ENCODE results near the gene ZCRB1.

Gene ZCRB1

DNA sequence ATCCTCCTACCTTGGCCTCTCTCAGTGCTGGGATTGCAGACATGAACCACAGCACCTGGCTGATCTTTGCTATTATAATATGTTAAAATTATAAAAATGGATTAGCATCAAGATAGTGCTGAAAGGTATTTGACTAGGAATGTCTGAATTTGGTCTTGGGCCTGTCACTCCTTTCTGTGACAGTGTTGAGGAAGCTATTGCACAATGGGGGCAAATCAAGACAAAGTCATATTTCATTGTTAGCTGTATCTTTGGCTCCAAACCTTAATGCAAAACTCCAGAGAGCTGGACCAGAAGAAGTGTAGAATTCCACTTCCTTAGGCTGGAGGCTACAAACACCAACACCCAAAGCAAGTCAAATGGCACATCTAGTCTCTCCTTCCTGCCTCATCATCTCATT lies 42.2 kb downstream of the ZCRB1 start:
- no peak for DNase-seq (ENCODE audit: extremely low read depth in 1 of 2, low read depth in 1 of 2)

DNA sequence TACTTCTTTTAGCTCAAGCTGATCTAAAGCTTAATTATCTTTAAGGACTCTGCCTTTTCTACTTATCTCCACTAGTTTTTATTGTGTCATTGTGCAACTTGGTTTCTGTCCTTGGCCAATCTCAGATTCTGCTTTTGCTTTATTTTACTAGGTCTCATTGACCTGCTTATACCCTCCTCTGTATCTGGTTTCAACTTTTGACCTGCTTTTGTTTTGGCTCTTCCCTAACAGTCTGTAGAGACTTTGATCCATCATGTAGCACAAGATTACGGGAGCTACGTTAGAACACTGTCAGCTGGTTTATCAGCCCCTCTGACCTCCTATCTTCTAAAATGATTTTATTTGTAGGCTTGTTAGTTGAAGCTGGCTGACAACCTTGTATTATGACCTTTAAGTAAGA lies 43.6 kb downstream of the ZCRB1 start:
- DNase-seq (ENCODE audit: extremely low read depth in 1 of 2, low read depth in 1 of 2), result no peak

DNA sequence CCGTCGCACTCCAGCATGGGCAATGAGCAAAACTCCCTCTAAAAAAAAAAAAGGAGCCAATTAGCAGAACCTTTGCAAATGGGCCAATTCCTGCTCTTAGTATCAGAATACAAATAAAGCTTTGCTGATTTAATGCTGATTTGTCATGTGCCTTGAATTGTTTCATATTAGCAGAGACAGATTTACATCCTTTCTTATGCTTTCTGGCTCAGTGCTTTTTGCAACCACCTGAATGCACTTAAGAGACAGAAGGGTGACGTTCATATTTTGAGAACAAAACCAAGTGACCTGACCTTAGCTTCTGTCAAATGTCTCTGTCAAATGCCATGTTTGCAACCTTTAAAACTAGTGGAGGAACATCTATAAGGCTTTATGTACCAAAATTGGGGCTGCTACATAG lies 44.0 kb downstream of the ZCRB1 start:
- DNase-seq (ENCODE audit: extremely low read depth in 1 of 2, low read depth in 1 of 2), result no peak

DNA sequence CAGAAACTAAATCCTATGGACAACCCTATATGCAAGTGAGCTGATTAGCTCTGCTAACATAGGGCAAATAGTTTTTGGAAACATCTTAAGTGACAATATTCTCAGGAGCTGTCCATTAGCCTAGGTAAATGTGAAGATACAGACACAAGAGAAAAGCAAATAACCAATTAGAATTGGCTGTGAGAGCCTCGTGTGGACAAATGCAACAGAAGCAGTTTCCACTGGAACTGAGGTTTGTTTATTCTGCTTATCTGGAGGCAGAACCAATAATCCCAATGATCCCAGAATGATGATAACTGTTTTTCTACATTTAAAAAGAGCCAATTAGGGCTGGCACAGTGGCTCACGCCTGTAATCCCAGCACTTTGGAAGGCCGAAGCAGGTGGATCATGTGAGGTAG lies 44.6 kb downstream of the ZCRB1 start:
- no peak for DNase-seq (ENCODE audit: extremely low read depth in 1 of 2, low read depth in 1 of 2)

DNA sequence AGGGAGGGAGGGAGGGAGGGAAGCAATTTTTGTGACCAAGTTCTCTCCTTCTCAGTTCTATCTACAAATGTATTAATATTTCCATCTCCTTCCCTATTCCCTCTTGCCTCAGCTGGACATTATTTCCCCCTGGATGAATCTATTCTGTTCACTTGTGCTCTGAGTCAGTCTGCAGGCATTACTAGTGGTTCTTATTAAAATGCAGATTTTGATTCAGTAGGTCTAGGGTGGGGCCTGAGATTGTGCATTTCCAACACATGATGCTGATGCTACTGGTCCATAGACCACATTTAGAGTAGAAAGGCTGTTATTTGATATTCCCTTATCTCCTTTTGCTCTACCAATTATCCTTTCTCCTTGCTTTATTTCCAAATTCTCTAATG lies 47.8 kb downstream of the ZCRB1 start:
- no peak for DNase-seq (ENCODE audit: extremely low read depth in 1 of 2, low read depth in 1 of 2)

DNA sequence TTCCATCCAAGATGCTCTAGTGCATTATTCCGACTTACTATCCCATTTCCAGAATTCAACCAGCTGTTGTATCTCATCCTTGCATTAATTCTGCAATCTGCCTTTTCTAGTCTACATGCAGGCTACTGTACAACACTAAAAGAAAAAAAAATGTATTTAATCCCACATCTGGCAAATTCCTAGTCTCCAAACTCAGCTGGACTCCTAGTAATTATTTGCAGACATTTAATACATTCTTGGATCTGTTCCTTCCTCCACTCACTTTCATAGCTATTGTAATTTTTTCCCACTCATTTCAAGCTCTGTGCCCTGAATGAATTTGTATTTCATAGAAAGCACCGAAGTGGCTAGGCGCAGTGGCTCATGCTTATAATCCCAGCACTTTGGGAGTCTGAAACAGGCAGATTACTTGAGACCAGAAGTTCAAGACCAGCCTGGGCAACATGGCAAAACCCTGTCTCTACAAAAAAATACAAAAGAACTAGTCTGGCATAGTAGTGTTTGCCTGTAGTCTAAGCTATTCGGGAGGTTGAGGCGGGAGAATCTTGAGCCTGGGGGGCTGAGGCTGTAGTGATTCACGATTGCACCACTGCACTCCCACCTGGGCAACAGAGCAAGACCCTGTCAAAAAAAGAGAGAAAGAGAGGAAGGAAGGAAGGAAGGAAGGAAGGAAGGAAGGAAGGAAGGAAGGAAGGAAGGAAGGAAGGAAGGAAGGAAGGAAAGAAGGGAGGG lies 48.3 kb downstream of the ZCRB1 start:
- no peak for DNase-seq (ENCODE audit: extremely low read depth in 1 of 2, low read depth in 1 of 2)

DNA sequence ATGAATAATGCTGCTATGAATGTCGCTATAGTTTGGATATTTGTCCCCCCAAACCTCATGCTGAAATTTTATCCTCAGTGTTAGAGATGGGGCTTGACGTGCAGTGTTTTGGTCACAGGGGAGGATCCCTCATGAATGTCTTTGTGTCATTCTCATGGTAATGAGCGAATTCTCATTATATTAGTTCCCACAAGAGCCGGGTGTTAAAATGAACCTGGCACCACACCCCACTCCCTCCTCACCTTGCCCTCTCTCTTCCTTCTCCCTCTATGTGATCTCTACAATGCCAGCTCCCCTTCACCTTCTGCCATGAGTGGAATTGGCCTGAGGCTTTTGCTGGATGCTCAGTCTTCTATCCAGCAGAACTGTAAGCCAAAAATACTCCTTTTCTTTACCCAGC lies 50.4 kb downstream of the ZCRB1 start:
- no peak for DNase-seq (ENCODE audit: extremely low read depth in 1 of 2, low read depth in 1 of 2)

DNA sequence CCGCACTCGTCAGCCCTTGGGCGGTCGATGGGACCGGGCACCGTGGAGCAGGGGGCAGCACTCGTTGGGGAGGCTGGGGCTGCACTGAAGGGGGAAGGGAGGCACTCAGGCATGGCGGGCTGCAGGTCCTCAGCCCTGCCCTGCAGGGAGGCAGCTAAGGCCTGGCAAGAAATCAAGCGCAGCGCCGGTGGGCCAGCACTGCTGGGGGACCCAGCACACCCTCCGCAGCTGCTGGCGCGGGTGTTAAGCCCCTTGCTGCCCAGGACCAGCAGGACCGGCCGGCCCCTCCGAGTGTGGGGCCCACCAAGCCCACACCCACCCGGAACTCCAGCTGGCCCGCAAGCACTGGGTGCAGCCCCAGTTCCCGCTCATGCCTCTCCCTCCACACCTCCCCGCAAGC lies 52.2 kb downstream of the ZCRB1 start:
- DNase-seq (ENCODE audit: extremely low read depth in 1 of 2, low read depth in 1 of 2), result no peak

DNA sequence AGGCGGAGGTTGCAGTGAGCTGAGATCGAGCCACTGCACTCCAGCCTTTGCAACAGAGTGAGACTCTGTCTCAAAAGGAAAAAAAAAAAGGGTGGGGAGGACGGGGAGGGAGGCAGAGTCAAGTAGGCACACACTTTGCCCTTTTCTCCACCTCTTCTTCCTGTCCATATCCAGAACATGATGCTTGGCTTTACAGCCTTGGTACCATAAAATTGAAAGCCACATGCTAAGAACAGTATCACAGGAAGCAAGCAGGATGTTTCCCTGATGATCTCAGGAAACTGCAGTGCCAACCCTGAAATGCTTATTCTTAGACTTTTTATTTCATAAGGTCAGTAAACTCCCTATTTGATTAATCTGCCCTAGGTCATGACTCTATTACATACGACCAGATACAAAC lies 55.3 kb downstream of the ZCRB1 start:
- no peak for DNase-seq (ENCODE audit: extremely low read depth in 1 of 2, low read depth in 1 of 2)

DNA sequence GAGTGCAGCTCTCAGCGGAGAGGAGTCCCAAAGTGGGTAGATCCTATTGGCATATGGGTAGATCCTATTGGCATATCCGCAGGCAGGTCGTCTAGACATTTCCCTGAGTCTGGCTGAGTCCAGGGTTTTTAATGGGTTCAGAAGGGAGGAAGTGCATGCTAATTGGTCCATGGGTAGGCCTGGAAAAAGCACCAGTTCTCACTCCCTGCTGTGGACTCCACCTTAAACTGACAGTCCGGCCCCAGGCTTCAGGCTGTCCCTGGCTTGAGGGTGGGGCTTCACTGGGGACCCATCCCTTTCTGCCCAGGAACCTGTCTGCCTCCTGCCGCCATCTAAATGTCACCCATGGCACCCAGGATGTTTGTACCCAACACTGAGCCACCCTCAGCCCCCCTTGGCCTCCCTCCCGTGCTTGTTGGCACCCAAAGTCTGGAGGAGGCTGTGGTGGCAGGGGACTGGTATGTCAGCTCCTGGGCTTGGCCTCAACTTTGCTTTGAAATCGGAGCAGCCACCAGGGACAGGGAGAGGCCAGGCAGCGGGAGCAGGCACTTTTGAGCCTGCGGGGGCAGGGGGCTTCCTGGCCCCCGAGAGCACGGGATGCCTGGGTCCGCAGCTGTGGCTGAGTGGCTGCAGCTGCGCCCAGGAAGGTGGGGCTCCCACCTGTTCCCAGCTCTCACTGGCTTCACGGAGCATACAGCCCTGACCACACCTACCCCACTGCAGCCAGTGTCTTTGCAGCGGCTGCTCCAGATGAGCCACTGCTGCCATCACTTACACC lies 58.3 kb downstream of the ZCRB1 start:
- no peak for DNase-seq (ENCODE audit: extremely low read depth in 1 of 2, low read depth in 1 of 2)

DNA sequence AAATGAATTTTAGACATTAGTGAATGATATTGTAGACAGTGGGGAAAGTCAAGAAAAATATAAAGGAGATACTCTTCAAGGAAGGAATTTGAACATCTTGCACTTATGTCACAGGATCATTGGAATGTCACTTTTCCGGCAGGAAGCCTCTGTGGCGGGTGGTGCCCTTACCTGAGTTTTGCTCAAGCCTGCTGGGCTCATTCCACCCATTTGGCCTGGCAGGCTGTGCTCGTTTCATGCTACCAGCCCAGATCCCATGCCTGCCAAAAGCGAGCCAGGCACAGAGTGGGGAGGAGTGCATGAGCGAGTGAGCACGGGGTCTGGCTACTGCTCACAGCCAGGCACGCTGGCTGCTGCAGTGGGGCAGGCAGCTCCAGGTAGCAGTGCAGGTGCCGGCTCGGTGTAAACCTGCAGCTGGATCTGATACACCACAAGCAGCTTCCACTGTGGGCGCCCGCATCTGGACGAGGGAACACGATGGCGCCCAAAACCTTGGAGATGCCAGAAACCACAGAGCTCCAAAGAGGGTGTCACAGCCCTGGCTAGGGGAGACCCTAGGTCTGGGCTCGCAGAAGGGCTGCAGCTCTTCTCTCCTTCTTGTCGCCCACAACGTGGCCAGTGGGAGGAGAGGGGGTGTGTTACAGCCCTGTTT lies 59.2 kb downstream of the ZCRB1 start:
- DNase-seq (ENCODE audit: extremely low read depth in 1 of 2, low read depth in 1 of 2), result no peak

DNA sequence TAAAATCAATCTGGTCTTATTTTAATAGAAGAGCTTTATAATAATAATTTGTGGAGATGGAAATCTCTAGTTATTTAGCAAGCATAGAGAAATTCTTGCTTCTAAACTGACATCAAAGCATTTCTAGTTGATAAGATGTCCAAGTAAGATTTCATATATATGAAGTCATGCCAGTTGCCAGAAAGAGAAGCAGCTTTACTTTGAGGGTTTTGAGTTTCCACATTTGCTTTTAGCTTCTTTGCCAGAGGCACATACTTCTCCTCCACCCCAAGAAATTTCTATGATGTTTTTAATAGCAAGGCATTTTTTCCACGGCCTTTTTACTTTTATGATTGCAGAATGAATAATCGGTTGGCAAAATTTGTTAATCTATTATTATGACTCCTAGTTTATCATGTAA lies 63.6 kb downstream of the ZCRB1 start:
- DNase-seq (ENCODE audit: extremely low read depth in 1 of 2, low read depth in 1 of 2), result no peak
